GM20000 (cell line): Measurements from ENCODE around the gene IFNA2.
A peak's percentile ranks its signal among the peaks of the same experiment; 100 is the strongest.

Source experiments
- DNase-seq: peaks from one replicate; pipeline ENCODE4 v3.0.0; 2012; ENCODE audit warnings: low spot score
- CTCF ChIP-seq: IDR thresholded peaks from 2 replicates; pipeline ENCODE4 v1.5.1; 2012; ENCODE audit warnings: mild to moderate bottlenecking, control low read depth; ENCODE audit errors: extremely low read depth, missing control alignments

The IFNA2 gene

GRCh38 chr9:21414220-21414940, 29.2 kb upstream of the IFNA2 start:
- no peak for TF ChIP-seq CTCF
- DNase-seq: no peak

GRCh38 chr9:21413624-21414023, 28.4 kb upstream of the IFNA2 start:
- DNase-seq: no peak
- peak; percentile 51 for TF ChIP-seq CTCF

DNA sequence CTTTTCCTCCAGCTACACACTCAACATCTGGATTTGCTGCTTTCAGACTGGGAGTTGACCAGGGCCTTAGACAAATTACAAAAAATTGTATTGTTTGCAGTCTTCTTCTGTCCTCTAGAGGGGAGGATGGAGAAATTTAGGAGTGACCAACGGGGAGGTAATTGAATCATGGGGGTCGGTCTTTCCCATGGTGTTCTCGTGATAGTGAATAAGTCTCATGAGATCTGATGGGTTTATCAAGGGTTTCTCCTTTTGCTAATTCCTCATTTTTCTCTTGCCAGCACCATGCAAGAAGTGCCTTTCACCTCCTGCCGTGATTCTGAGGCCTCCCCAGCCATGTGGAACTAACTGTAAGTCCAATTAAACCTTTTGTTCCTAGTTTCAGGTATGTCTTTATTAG, 28.0 kb upstream of the IFNA2 start:
- DNase-seq: no peak
- TF ChIP-seq CTCF: no peak

DNA sequence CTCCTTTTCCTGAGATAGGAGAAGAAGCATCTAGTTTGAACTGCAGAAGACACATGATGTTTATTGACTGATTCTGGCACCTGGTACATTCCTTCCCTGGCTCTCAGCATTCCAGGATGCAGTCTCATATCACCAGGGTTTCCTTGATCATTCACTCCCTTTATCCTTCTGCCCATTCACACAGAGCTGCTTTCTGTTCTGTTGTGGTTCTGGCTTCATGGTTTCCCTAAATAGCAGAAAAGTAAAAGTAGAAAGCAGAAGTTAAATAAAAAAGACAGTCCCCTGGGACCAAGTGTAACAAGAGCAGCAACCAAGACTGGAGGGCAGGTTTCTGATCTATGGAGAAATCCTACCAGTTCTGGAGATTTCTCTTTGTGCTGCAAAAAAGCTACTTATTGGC, 26.9 kb upstream of the IFNA2 start:
- DNase-seq: no peak
- no peak for TF ChIP-seq CTCF

- no peak for DNase-seq
- no peak for TF ChIP-seq CTCF
Measured at GRCh38 chr9:21408817-21409216, 23.6 kb upstream of the IFNA2 start, which contains the start of gene IFNA8. IFNA8 (plus strand) TSS chr9:21409117; CDS start chr9:21409177, 60 bp downstream.

DNA sequence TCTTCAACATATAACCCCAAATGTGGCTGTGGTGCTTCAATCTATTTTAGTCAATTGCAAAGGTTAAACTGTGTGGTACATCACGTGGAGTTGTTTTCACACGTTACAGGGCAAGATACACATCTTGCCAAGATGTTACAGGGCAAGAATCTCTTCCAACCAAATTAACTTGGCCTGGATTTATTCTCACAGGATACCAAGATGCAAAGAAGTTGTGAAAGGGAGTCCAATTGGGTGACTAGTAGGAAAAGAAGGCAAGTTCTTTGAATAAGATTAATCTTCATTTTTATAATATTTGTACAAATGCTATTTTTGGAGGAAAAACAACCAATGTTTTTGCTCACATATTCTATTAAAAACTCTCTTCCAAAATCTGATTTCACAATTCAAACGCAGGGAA, 18.9 kb upstream of the IFNA2 start:
- TF ChIP-seq CTCF: no peak
- no peak for DNase-seq

- DNase-seq: peak; percentile 42
- TF ChIP-seq CTCF: peak; percentile 11
Measured at GRCh38 chr9:21402386-21403251, 17.4 kb upstream of the IFNA2 start.
